ENCODE data around the gene SCYGR4.

GRCh38 chr2:227634201-227634600 lies 16.9 kb downstream of the SCYGR4 start:
- no peak for TF ChIP-seq POLR2A (IDR thresholded peaks at IDR 0.05)
- TF ChIP-seq, protein P1, sequence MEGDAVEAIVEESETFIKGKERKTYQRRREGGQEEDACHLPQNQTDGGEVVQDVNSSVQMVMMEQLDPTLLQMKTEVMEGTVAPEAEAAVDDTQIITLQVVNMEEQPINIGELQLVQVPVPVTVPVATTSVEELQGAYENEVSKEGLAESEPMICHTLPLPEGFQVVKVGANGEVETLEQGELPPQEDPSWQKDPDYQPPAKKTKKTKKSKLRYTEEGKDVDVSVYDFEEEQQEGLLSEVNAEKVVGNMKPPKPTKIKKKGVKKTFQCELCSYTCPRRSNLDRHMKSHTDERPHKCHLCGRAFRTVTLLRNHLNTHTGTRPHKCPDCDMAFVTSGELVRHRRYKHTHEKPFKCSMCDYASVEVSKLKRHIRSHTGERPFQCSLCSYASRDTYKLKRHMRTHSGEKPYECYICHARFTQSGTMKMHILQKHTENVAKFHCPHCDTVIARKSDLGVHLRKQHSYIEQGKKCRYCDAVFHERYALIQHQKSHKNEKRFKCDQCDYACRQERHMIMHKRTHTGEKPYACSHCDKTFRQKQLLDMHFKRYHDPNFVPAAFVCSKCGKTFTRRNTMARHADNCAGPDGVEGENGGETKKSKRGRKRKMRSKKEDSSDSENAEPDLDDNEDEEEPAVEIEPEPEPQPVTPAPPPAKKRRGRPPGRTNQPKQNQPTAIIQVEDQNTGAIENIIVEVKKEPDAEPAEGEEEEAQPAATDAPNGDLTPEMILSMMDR (IDR thresholded peaks at IDR 0.05), result no peak
